HTR-8/SVneo (cell line): ENCODE results near the gene ZIM2.

Experiments used
- DNase-seq: peaks from one replicate; pipeline ENCODE4 v3.0.0; 2011; ENCODE audit warnings: low spot score, mixed read lengths; ENCODE audit not compliant: insufficient read length
- FAIRE-seq: peaks from 2 replicates; lab custom pipeline; 2011; peaks lifted over from hg19 to GRCh38; lab: Jason Lieb, UNC

ZIM2 gene

DNA sequence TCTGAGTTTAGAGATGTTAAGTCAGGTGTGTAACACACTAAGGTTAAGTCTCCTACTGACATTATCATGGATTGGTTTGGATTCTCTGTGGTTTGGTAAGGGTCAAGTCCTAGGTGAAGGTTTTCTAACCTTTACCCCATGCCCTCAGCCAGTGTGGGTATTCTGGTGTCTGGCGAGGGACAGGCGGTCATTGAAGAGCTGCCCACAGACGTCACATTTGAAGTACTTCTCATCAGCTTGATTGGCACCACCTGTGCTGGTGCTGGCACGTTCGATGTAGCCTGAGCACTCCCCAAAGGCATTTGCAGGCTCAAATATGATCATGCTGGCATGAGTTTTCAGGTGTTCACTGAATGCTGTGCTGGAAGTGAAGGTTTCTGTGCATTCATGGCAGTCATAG, 27.0 kb downstream of the ZIM2 start:
- FAIRE-seq (no peak), DNase-seq (no peak)

DNA sequence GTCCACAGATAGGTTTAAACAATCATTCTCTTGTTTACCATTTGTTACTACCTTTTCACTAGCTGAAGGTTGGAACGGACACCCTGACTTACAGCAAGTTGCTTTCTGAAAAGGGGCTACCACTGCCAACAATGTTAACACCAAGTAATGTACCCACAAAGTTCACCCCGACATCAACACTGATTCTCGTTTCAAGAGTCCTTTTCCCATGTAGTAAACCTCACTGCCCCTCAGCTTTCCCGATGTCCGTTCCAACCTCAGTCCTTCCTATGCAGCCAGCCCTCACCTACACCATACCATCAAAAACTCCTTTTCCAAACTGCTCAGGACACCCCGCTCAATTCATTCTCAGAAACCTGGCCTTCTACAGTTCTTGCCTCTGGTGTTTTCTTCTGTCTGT, 29.0 kb downstream of the ZIM2 start:
- DNase-seq: no peak
- FAIRE-seq: no peak

DNA sequence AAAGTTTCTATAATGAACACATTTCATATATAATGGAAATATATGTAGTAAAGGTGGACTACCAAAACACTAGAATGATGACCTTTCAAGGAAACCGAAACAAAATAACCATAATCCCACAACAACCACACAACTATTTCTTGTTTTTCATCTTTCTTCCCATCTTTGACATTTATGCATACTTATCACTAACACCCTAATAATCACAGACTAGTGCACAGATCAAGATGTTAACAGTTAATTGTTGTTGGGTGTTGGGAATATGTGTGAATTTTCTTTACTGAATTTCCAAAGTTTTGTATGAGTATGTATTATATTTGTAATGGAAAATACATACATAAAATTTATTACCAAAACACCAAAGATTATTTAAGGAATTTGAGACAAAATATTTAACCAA, 30.3 kb downstream of the ZIM2 start:
- DNase-seq (no peak), FAIRE-seq (no peak)

DNA sequence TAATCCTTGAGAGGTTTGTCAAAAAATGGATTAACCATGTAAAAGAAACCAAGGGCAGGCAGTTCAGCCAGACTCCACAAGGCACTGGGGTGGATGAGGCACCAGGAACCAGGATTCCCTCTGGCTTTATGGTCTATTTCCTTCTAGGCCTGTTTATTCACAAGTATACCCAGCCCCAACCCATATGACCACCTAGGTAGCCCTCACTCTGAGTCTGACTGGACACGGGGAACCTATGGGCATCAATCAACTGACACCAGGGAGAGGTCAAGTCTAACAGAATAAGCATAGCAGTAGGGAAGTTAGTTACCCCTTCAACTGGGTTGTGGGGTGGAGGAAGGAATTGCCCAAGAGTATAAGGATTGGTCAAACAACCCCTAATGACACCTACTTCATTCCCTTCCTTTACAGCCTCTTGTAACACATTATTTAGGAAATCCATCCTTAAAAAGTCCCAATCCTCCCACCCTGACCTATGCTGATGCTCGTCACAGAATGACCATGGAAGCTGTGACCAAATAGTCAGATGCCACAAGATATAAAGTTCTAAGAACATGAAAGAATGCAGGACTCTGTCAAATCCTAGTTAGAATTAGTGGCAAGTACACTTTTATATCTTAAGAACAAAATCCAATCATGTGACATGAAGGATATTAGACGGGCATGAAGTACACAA, 31.7 kb downstream of the ZIM2 start:
- FAIRE-seq (no peak), DNase-seq (no peak)

DNA sequence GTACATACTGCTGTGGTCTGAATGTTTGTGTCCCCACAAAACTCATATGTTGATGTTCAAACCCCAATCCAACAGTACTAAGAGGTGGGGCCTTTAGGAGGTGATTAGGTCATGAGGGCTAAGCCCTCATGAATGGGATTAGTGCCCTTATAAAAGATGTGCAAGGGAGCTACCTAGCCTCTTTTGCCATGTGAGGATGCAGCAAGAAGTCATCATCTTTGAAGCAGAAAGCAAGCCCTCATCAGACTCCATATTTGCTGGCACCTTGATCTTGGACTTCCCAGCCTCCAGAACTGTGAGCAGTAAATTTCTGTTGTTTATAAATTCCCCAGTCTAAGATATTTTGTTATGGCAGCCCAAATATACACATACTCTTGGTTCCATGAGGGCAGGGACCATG, 33.9 kb downstream of the ZIM2 start:
- FAIRE-seq (no peak), DNase-seq (no peak)

DNA sequence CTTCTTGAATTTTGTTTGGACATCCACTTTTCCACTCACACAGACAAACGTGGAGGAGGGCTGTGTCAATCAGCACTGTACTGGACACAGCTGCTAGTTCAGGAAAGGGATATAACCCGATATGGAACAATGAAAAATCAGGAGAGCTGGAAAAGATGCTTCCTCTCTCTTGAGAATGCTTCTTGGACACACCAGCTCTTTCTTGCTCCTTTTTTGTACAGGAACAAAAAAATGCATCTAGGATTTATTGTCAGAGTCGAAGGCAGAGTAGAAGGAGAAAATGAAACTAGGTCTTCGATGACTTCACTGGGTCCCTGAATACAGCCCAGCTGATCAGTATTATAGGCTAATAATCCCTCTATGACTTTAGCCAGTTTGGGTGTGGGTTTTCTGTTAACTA, 62.2 kb downstream of the ZIM2 start:
- no peak for DNase-seq
- no peak for FAIRE-seq

DNA sequence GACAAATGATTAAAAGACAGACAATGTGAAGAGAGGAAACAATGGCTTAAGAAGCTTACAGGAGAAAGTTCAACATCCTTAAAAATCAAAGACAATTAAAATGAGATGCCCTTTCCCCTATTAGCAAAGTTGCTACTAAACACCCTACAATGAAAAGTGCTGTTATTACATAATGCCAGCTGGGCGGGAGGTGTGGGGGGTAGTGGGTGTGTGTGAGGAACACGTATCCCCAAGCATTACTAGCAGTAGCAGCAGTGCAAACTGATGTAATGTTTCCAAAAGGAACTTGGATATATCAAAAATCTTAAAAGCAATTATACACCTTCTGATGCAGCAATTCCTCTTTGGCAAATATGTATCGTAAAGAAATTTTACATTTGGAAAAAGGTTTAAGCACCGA, 70.9 kb downstream of the ZIM2 start:
- no peak for FAIRE-seq
- no peak for DNase-seq

DNA sequence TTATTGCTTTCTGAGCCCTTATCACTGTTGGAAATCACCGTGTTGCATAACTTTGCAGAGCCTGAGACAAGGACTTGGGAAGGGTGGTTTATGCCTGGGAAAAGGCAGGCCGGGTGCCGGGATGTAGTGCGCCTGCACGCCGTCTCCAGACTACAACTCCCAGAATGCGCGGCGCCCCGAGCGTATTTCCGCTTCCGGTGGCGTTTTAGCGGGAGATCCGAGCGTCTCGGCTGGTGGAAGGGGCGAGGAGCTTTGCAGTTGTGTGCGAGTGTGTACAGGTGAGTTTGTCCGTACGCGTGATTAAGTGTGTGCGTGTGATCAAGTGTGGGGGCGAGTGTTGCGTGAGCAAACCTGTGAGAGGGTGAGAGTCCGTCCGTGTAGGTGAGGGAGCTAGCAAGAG, 75.4 kb downstream of the ZIM2 start:
- FAIRE-seq: no peak
- DNase-seq: no peak

DNA sequence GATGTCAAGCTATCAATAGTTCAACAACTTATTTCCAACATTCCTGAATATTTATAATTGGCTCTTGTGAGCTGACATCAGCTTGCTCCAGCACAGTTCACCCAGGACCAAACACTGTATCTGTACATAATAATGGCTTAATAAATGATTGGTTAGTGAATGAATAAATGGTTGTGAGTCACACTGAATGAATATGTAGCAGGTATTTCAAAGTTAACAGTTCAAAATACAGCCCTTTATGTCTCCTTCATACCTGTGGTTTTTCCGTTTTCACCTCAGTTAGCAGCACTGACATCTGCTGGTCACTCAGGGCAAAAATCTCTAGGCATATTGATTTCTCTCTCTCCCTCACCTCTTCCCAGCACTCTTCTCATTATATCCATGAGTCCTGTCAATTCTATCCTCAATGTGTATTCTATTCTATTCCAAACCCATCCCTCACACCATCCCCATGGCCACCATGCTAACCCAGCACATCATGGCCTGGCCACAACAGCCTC, 76.3 kb downstream of the ZIM2 start:
- DNase-seq (no peak), FAIRE-seq (no peak)

DNA sequence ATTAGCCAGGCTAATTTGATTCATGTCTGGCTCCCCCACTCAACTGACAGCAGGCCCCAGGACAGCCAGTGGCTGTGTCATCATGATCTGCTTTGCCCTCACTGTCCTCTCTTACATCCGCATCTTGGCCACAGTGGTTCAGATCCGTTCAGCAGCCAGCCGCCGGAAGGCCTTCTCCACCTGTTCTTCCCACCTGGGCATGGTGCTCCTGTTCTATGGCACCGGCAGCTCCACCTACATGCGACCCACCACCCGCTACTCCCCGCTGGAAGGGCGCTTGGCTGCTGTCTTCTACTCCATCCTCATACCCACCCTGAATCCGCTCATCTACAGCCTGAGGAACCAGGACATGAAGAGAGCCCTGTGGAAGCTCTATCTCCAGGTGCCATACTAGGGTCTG, 79.7 kb downstream of the ZIM2 start:
- FAIRE-seq: no peak

DNA sequence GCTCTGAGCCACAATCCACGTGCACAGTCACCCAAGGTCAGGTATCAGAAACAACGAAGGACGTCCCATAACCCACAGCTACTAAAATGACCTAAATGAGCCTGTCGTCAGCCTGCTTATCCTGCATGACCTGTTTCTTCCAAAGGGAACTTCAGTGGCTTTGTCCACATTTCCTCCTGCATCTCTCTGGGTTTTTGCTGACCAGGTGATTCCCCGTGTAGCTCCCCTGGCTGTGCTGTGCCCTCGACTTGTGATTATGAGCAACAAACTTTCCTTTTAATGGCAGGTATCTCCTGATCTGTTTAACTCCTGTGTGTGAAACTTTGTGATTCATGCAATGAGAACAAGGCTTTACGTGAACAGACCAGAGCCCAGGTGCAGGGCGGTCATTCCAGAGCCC, 81.0 kb downstream of the ZIM2 start:
- no peak for FAIRE-seq
- no peak for DNase-seq

More for the DNA sequence above, 79.7 kb downstream of the ZIM2 start:
- no peak for DNase-seq

DNA sequence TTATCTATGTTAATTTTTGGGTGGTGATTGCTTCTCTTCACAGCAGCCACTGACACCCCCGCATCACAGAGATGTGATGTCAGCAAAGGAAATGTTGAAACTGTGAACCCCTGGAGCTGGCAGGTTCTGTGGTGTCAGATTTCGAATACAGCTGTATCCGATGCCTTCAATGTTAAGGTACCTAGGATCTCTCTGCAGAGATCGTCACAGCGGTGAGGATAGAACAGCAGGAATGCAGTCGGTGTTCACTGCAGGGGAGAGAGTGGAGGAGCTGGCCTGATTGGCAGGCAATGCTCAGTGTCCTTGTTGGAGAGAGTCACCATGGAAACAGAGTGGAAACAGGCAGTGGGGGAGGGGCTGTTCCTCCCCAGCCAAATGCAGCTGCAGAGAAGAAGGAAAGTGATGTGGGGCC, 89.4 kb downstream of the ZIM2 start:
- FAIRE-seq: no peak

DNA sequence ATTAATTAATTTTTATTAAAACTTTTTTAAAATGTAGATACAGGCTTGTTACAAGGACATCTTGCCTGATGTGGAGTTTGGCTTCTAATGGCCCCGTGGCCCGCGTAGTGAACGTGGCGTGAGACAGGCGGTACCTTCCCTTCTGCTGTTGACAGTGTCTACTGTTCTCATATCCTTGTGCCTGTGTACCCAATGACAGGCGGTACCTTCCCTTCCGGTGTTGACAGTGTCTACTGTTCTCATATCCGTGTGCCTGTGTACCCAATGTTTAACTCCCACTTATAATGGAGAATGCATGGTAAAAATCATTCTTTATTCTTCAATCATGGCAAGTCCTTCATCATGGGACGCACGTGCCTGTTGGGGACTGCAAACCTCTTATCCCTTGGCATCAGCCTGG, 89.9 kb downstream of the ZIM2 start:
- DNase-seq: no peak
- FAIRE-seq: no peak

More for the DNA sequence above, 89.4 kb downstream of the ZIM2 start:
- no peak for DNase-seq

DNA sequence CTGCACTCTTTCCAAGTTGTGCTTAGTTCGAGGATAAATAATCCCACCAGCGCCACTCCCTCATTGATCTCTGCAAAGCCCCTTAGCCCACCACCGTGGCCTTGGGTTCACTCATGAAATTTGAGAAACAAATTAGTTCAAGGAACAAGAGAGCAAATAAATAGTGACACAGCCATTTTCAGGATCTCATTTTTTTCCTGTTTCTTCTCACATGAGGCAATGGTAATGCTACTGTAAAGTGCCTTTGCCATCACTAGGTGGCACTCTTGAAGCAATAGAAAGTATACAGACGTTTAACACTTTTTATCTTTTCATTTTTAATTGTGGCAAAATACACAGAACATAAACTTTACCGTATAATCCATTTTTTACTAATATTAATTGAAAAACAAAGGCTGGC, 92.1 kb downstream of the ZIM2 start:
- FAIRE-seq: no peak
- DNase-seq: peak; percentile 26

DNA sequence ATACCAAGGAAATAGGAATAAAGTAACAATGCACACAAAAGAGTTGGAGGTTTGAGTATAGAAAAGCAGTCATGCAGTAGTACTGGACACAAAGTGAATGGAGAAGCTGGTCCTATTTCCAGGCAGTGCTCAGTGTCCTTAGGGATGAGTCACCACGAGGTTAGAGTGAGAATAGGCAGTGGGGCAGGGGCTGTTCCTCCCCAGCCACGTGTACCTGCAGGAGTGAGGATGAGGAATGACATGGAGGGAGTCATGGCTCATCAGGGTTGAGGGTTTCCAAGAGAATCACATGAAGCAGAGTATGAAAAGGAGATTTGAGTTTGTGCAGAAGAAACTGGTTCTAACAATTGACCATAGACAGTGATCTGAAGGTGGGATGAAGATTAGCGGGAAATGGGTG, 94.2 kb downstream of the ZIM2 start:
- DNase-seq: no peak

DNA sequence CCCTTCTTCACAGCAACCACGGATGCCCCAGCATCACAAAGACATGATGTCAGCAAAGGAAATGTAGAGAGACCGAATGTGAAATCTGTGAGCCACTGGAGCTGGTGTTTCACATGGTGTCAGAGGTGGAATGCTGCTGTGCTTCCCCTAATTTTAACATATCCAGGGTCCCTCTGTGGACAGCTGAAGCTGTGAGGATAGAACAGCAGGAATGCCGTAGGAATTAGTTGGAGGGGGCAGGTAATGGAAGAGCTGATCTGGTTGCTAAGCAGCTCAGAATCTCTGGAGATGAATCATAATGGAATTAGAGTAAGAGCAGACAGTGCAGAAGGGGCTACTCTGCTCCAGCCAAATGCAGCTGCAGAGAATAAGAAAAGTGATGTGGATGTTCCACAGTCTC, 100.0 kb downstream of the ZIM2 start:
- FAIRE-seq (no peak), DNase-seq (no peak)

More for the DNA sequence above, 94.2 kb downstream of the ZIM2 start:
- no peak for FAIRE-seq

DNA sequence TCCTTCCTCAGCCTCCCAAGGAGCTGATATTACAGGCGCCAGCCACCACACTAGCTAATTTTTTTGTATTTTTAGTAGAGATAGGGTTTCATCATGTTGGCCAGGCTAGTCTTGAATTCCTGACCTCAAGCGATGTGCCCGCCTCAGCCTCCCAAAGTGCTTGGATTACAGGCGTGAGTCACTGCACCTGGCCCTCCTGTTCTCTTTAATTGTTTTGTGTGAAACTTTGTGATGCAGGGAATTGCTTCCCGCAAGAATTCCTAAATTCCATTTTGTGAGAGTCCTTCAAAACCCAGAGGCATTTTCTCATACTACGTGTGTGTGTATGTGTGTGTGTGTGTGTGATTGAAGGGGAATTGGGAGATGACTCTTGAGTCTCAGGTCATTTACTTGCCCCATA, 104.0 kb downstream of the ZIM2 start:
- DNase-seq (no peak), FAIRE-seq (no peak)

DNA sequence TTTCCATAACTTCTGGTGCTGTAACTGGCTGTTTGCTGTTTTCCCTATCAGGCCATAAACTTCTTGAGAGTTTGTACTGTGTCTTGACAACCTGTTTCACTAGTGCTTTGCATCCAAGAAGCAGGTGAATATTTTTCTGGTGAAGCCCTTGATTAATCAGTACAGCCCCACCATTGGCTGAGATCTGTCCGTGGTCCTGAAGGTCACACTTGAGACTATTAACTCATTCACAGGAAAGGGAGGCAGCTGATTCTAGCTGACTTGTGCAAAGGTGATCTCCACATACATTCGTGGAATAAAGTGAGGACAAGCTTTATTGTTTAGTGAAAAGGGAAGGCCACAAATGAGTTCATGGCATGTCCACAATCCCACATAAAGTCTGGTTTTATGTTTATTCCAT, 107.5 kb downstream of the ZIM2 start:
- FAIRE-seq: no peak

DNA sequence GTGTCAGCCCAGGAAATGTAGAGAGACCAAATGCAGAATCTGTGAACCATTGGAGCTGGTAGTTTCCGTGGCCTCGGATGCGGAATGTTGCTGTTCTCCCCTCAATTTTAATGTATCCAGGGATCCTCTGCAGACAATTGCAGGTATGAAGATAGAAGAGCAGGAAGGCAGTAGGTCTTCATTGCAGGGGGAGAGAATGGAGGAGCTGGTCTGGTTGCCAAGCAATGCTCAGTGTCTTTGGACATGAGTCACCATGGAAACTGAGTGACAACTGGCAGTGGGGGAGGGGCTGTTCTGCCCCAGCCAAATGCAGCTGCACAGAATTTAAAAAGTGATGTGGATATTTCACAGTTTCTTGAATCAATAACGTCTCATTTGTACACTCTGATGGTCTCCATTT, 112.8 kb downstream of the ZIM2 start:
- no peak for DNase-seq
- FAIRE-seq: no peak

More for the DNA sequence above, 107.5 kb downstream of the ZIM2 start:
- DNase-seq: no peak

DNA sequence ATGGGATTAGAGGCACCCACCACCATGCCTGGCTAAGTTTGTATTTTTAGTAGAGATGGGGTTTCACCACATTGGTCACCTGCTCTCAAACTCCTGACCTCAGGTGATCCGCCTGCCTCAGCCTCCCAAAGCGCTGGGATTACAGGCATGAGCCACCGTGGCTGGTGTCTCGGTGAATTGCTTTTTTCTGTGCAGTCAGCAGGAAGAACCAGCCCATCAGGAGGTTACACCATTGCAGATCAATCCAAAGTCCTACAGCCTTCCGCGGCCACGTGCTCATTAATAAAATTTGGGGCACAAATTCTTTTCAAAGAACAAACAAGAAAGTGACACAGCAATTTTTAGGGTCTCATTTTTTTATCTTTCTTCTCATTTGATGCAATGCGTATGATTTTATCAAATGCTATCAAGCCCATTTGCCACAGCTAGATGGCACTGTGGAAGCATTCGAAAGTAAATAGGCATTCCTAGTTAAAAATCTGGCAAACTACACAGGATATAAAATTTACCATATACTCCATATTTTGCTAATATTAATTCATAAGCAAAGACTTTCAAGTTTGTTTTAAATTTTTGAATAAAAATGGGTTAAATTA, 114.6 kb downstream of the ZIM2 start:
- FAIRE-seq (no peak), DNase-seq (no peak)
